HepG2 (cell line): ENCODE measurements around the gene TADA2B. TPM values are rescaled to one million over a fixed set of nuclear protein-coding genes. Genes with fewer than 3 reads are reported as not detected.

Source experiments
- ATAC-seq: fragments of 200-7000 bp; cut with Tn5 transposase; 3 replicates; pipeline ENCODE4 v1.9.1; 2020; ENCODE audit warnings: mild to moderate bottlenecking, moderate library complexity
- BruUV-seq: library from RNA; stranded (reverse); fragments of 400-500 nt; replicated peaks from 2 replicates; lab custom pipeline; 2021; lab: Mats Ljungman, UMichigan
- CTCF ChIA-PET: fragments of 300-600 bp; formaldehyde crosslinking; extraction: SDS; loops from one replicate; lab custom pipeline; 2021; ENCODE audit warnings: low total read pairs, inconsistent platforms, low intra/inter-chr PET ratio; lab: Yijun Ruan, JAX
- POLR2A ChIA-PET: fragments of 350-600 bp; sonication (Branson Sonifier 250); formaldehyde crosslinking; loops from one replicate; lab custom pipeline; 2020; ENCODE audit warnings: antibody characterized with exemption, inconsistent platforms; lab: Yijun Ruan, JAX
- DNase-seq: peaks from one replicate; pipeline ENCODE4 v3.0.0-alpha.2; 2015; ENCODE audit warnings: low spot score
- FAIRE-seq: peaks from 3 replicates; lab custom pipeline; 2011; peaks lifted over from hg19 to GRCh38; lab: Jason Lieb, UNC
- H2AFZ ChIP-seq: one replicate; pipeline ENCODE4 v1.6.1; 2011; ENCODE audit warnings: low read length, inconsistent platforms
- H3K27ac ChIP-seq: fragments of 300-600 bp; 3 replicates; pipeline ENCODE4 v1.8.0; 2011; ENCODE audit warnings: mixed run types, mild to moderate bottlenecking, mixed read lengths, low read length, inconsistent platforms; ENCODE audit not compliant: insufficient read depth; ENCODE audit errors: extremely low read length
- H3K27me3 ChIP-seq, 2 experiments: fragments of 200-600 bp in 1 of 2; 2 replicates in 1 of 2; 3 replicates in 1 of 2; pipeline versions ENCODE4 v1.6.0 to v1.8.0; 2011; ENCODE audit warnings: low read length in 2 of 2, mild to moderate bottlenecking in 2 of 2, moderate library complexity in 2 of 2, inconsistent platforms in 1 of 2; ENCODE audit not compliant: insufficient read depth in 2 of 2, control insufficient read depth in 1 of 2
- H3K36me3 ChIP-seq, 2 experiments: fragments of 200-600 bp in 1 of 2; replicated peaks in 1 of 2; 2 replicates in 1 of 2; 3 replicates in 1 of 2; pipeline versions ENCODE4 v1.5.1 to v1.8.0; 2011; ENCODE audit warnings: low read length in 2 of 2, inconsistent platforms in 1 of 2; ENCODE audit not compliant: insufficient read depth in 2 of 2, control insufficient read depth in 1 of 2
- H3K4me1 ChIP-seq: 2 replicates; pipeline ENCODE4 v1.5.1; 2012; ENCODE audit warnings: low read length, inconsistent platforms; ENCODE audit not compliant: insufficient read depth
- H3K4me2 ChIP-seq: 2 replicates; pipeline ENCODE4 v1.6.0; 2011; ENCODE audit warnings: low read depth, low read length, inconsistent platforms
- H3K4me3 ChIP-seq, 3 experiments: fragments of 200-600 bp in 1 of 3; sonication (generic), shearing (Covaris generic) in 1 of 3; replicated peaks in 1 of 3; 2 replicates each; pipeline ENCODE4 v1.5.1; 2011 to 2016; ENCODE audit warnings: low read length in 3 of 3, inconsistent platforms in 2 of 3, low read depth in 2 of 3, mild to moderate bottlenecking in 2 of 3, control low read depth in 1 of 3, mixed read lengths in 1 of 3; ENCODE audit not compliant: insufficient read depth in 1 of 3
- H3K79me2 ChIP-seq: one replicate; pipeline ENCODE4 v1.6.1; 2011; ENCODE audit warnings: low read length, inconsistent platforms; ENCODE audit not compliant: insufficient read depth
- H3K9ac ChIP-seq: 2 replicates; pipeline ENCODE4 v1.6.0; 2011; ENCODE audit warnings: mild to moderate bottlenecking, low read depth, low read length, inconsistent platforms; ENCODE audit not compliant: insufficient read depth
- H3K9me3 ChIP-seq: 2 replicates; pipeline ENCODE4 v1.5.1; 2012; ENCODE audit warnings: mild to moderate bottlenecking, low read length
- H4K20me1 ChIP-seq: 2 replicates; pipeline ENCODE4 v1.6.0; 2011; ENCODE audit warnings: inconsistent platforms, mild to moderate bottlenecking, low read length, moderate library complexity; ENCODE audit not compliant: insufficient read depth
- ARNT ChIP-seq: fragments of 450-650 bp; IDR thresholded peaks from 2 replicates; pipeline ENCODE4 v1.6.1; 2017
- CHD4 ChIP-seq: fragments of 200-600 bp; sonication (generic); IDR thresholded peaks from 2 replicates; pipeline ENCODE4 v1.7.0; 2017; ENCODE audit warnings: mild to moderate bottlenecking, low read length, borderline replicate concordance
- IRF9 ChIP-seq: sonication (generic); formaldehyde crosslinking; IDR thresholded peaks from 2 replicates; pipeline ENCODE4 v1.8.0; 2022; ENCODE audit warnings: missing genetic modification reagents, mild to moderate bottlenecking, borderline replicate concordance
- MBD4 ChIP-seq: IDR thresholded peaks from 2 replicates; pipeline ENCODE4 v1.6.1; 2012; ENCODE audit warnings: low read length, inconsistent platforms, borderline replicate concordance
- NR1H2 ChIP-seq: sonication (generic); formaldehyde crosslinking; IDR thresholded peaks from 2 replicates; pipeline ENCODE4 v1.8.1; 2022; ENCODE audit warnings: low read depth, missing genetic modification reagents, borderline replicate concordance
- PRDM10 ChIP-seq: sonication (generic); formaldehyde crosslinking; IDR thresholded peaks from 2 replicates; pipeline ENCODE4 v1.4.0; 2020; ENCODE audit warnings: low read depth, missing genetic modification reagents
- RBFOX2 ChIP-seq: fragments of 200-400 bp; formaldehyde crosslinking; IDR thresholded peaks from 2 replicates; pipeline ENCODE4 v1.6.1; 2017; ENCODE audit warnings: low read depth, mild to moderate bottlenecking, low read length
- TBL1XR1 ChIP-seq: fragments of 150-350 bp; IDR thresholded peaks from 2 replicates; pipeline ENCODE4 v1.6.1; 2014; ENCODE audit warnings: borderline replicate concordance, low read length; ENCODE audit not compliant: partially characterized antibody
- TRIM24 ChIP-seq: sonication (generic); formaldehyde crosslinking; IDR thresholded peaks from 2 replicates; pipeline ENCODE4 v1.8.0; 2022; ENCODE audit warnings: mild to moderate bottlenecking, missing genetic modification reagents
- ZBTB3 ChIP-seq: sonication (generic); formaldehyde crosslinking; IDR thresholded peaks from 2 replicates; pipeline ENCODE4 v1.4.0; 2020; ENCODE audit warnings: low read depth, mild to moderate bottlenecking, moderate library complexity, missing genetic modification reagents, borderline replicate concordance
- ZFP36L2 ChIP-seq: sonication (generic); formaldehyde crosslinking; IDR thresholded peaks from 2 replicates; pipeline ENCODE4 v1.4.0; 2020; ENCODE audit warnings: missing genetic modification reagents
- ZNF552 ChIP-seq: sonication (generic); formaldehyde crosslinking; IDR thresholded peaks from 2 replicates; pipeline ENCODE4 v1.9.0; 2022; ENCODE audit warnings: missing genetic modification reagents, mild to moderate bottlenecking, borderline replicate concordance
- ZNF589 ChIP-seq: sonication (generic); formaldehyde crosslinking; conservative IDR thresholded peaks from 2 replicates; pipeline ENCODE4 v1.8.0; 2022; ENCODE audit warnings: mild to moderate bottlenecking, moderate library complexity, missing genetic modification reagents
- ZNF788 ChIP-seq: sonication (generic); formaldehyde crosslinking; IDR thresholded peaks from 2 replicates; pipeline ENCODE4 v1.5.0; 2020; ENCODE audit warnings: mild to moderate bottlenecking, missing genetic modification reagents, borderline replicate concordance
- WGBS: methylation state at CpG from one replicate; pipeline ENCODE4 v1.1.6; 2017; ENCODE audit warnings: low lambda C conversion rate; 5-methylcytosine and 5-hydroxymethylcytosine counted together
- in situ Hi-C: cut with HindIII; loops from 2 replicates; pipeline ENCODE4 v1.10.0; 2017; ENCODE audit warnings: low pct_unique_long_range_greater_than_20kb; ENCODE audit not compliant: extremely low pct_ligation_motif_present
- intact Hi-C: fragments of 100-400 bp; cut with micrococcal nuclease; formaldehyde crosslinking; loops from one replicate; pipeline ENCODE4 v1.10.0; 2022; ENCODE audit not compliant: unreplicated experiment
- polyA plus RNA-seq, 8 experiments: library from polyadenylated mRNA; depleted of rRNA in 3 of 8; stranded (reverse) in 7 of 8; unstranded in 1 of 8; fragments of >200 nt; fragmentation: Illumina TruSeq in 4 of 8; extraction: Trizol in 4 of 8; gene quantifications; 2 replicates each; pipeline versions ENCODE4 v1.2.1 to v1.2.3, GENCODE V29; 2011 to 2016; ENCODE audit warnings: low read depth in 4 of 8, missing spikeins in 1 of 8, mixed read lengths in 1 of 8; ENCODE audit not compliant: insufficient read depth in 1 of 8
- total RNA-seq, 5 experiments: library from RNA; depleted of rRNA; stranded (reverse); fragments of >200 nt; fragmentation: Illumina TruSeq; extraction: Trizol; gene quantifications; 2 replicates each; pipeline ENCODE4 v1.2.3, GENCODE V29; 2016; ENCODE audit warnings: low read depth in 1 of 5
- TF ChIP-seq, protein P1 (sequence below): sonication (generic); formaldehyde crosslinking; IDR thresholded peaks from 2 replicates; pipeline ENCODE4 v1.8.0; 2022; ENCODE audit warnings: mild to moderate bottlenecking, missing genetic modification reagents, borderline replicate concordance
- TF ChIP-seq, protein P2 (sequence below): IDR thresholded peaks from 2 replicates; pipeline ENCODE4 v1.6.1; 2012; ENCODE audit warnings: low read length, improper control_type of control experiment

The TADA2B gene
- total and polyA plus RNA-seq, 2 of the 13 experiments (the other 11 are each of a cell fraction or from before 2014, with no cell fraction given), result 4.6 to 8.9 TPM

DNA sequence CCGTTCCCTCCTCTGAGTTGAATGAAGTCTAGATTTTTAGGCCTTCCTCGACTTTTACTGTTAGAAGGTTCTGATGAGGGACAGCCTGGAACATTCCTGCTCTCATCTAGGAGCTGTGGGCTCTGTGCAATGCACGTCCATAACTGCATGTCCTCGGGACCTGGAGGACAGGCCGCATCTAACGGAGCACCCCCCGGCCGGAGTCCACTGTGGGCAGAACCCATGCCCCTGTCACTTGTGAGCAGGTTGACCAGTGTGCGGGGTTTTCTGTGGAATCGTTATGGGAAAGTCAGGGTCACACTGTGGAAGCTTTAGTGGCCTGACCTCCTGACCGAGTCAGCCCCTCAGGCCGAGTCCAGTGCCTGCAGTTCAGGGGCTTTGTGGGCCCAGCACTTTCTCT, 19.3 kb upstream of the TADA2B start:
- Histone ChIP-seq H3K36me3 (peaks cover 24 to 67% of the 10 kb centered on the region in 2 experiments; a peak in 4 of 5 replicates), H4K20me1 (no peaks in the 10 kb centered on the region), H3K4me3 (no peak overlapping the region), H3K9me3 (no peaks in the 10 kb centered on the region), H3K4me1 (peaks cover 29% of the 10 kb centered on the region), H3K27me3 (no peaks in the 10 kb centered on the region), H3K9ac (no peak overlapping the region), H3K79me2 (no peaks in the 10 kb centered on the region), H2AFZ (no peak overlapping the region), H3K27ac (no peak overlapping the region), H3K4me2 (no peak overlapping the region)
- no TSS peak for BruUV-seq
- FAIRE-seq, result no peak
- in situ Hi-C loops (no loop called here), intact Hi-C loops (no loop called here)
- no peak for DNase-seq
- WGBS, result 98% methylated on average over 10 of the region's 12 CpGs
- no peak for ATAC-seq
- POLR2A ChIA-PET, result no interaction called here
- TF ChIP-seq NR1H2, result no peak
- TF ChIP-seq ZNF589 (CRISPR knock-in tag), result no peak
- TF ChIP-seq TBL1XR1, result no peak
- TF ChIP-seq PRDM10 (CRISPR knock-in tag), result no peak
- no peak for TF ChIP-seq TRIM24 (CRISPR knock-in tag)
- TF ChIP-seq ZNF552, result no peak
- TF ChIP-seq ZNF788 (CRISPR knock-in tag), result no peak
- TF ChIP-seq CHD4, result no peak
- TF ChIP-seq, protein P1, sequence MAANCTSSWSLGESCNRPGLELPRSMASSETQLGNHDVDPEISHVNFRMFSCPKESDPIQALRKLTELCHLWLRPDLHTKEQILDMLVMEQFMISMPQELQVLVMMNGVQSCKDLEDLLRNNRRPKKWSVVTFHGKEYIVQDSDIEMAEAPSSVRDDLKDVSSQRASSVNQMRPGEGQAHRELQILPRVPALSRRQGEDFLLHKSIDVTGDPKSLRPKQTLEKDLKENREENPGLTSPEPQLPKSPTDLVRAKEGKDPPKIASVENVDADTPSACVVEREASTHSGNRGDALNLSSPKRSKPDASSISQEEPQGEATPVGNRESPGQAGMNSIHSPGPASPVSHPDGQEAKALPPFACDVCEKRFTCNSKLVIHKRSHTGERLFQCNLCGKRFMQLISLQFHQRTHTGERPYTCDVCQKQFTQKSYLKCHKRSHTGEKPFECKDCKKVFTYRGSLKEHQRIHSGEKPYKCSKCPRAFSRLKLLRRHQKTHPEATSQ (CRISPR knock-in tag), result no peak
- TF ChIP-seq, protein P2, sequence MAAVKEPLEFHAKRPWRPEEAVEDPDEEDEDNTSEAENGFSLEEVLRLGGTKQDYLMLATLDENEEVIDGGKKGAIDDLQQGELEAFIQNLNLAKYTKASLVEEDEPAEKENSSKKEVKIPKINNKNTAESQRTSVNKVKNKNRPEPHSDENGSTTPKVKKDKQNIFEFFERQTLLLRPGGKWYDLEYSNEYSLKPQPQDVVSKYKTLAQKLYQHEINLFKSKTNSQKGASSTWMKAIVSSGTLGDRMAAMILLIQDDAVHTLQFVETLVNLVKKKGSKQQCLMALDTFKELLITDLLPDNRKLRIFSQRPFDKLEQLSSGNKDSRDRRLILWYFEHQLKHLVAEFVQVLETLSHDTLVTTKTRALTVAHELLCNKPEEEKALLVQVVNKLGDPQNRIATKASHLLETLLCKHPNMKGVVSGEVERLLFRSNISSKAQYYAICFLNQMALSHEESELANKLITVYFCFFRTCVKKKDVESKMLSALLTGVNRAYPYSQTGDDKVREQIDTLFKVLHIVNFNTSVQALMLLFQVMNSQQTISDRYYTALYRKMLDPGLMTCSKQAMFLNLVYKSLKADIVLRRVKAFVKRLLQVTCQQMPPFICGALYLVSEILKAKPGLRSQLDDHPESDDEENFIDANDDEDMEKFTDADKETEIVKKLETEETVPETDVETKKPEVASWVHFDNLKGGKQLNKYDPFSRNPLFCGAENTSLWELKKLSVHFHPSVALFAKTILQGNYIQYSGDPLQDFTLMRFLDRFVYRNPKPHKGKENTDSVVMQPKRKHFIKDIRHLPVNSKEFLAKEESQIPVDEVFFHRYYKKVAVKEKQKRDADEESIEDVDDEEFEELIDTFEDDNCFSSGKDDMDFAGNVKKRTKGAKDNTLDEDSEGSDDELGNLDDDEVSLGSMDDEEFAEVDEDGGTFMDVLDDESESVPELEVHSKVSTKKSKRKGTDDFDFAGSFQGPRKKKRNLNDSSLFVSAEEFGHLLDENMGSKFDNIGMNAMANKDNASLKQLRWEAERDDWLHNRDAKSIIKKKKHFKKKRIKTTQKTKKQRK, result no peak
- no peak for TF ChIP-seq IRF9 (CRISPR knock-in tag)
- TF ChIP-seq ARNT, result no peak
- no peak for TF ChIP-seq RBFOX2
- no peak for TF ChIP-seq MBD4
- no peak for TF ChIP-seq ZBTB3 (CRISPR knock-in tag)
- TF ChIP-seq ZFP36L2 (CRISPR knock-in tag), result no peak
- CTCF ChIA-PET, result no interaction called here
